ENCODE measurements around the gene FRMD6. TPM values are rescaled to one million over a fixed set of nuclear protein-coding genes. Genes with fewer than 3 reads are reported as not detected.

The FRMD6 gene
- polyA plus RNA-seq, 1 donor from 2014 or later, result 2.4 TPM

- no peaks in the 10 kb centered on the region for H3K79me2 ChIP-seq (replicated peaks; ENCODE audit: insufficient read depth, low read length)
- no peaks in the 10 kb centered on the region for H3F3A ChIP-seq (ENCODE audit: insufficient read depth, low read length, poor library complexity, severe bottlenecking)
- no peak overlapping the region for H2AFZ ChIP-seq (ENCODE audit: low read depth, low read length)
- H3K27ac ChIP-seq (ENCODE audit: low read length), result no peak overlapping the region
- no peak overlapping the region for H3K9ac ChIP-seq (ENCODE audit: low read length)
- H4K20me1 ChIP-seq (ENCODE audit: insufficient read depth), result no peaks in the 10 kb centered on the region
- no peaks in the 10 kb centered on the region for H3K36me3 ChIP-seq (ENCODE audit: insufficient read depth, low read length)
- H3K9me3 ChIP-seq (ENCODE audit: low read length), result no peaks in the 10 kb centered on the region
- no peaks in the 10 kb centered on the region for H3K9me2 ChIP-seq (ENCODE audit: insufficient read depth, low read length)
- H3K4me2 ChIP-seq (ENCODE audit: low read length), result no peak overlapping the region
- no peaks in the 10 kb centered on the region for H3K27me3 ChIP-seq (ENCODE audit: insufficient read depth, low read depth, low read length)
- TF ChIP-seq SMC3 (conservative IDR thresholded peaks at IDR 0.05; ENCODE audit: poor library complexity), result no peak
- no peak for TF ChIP-seq EZH2 (IDR thresholded peaks at IDR 0.05; ENCODE audit: borderline replicate concordance, insufficient read depth, low read length, poor library complexity, severe bottlenecking)
- no peak for TF ChIP-seq REST (IDR thresholded peaks at IDR 0.05; ENCODE audit: borderline replicate concordance)
- no peak for TF ChIP-seq MXI1 (conservative IDR thresholded peaks at IDR 0.05; ENCODE audit: poor library complexity, severe bottlenecking)
- TF ChIP-seq RAD21 (conservative IDR thresholded peaks at IDR 0.05), result no peak
- no peak for TF ChIP-seq EP300 (conservative IDR thresholded peaks at IDR 0.05; ENCODE audit: poor library complexity, severe bottlenecking)
- TF ChIP-seq, protein P1, sequence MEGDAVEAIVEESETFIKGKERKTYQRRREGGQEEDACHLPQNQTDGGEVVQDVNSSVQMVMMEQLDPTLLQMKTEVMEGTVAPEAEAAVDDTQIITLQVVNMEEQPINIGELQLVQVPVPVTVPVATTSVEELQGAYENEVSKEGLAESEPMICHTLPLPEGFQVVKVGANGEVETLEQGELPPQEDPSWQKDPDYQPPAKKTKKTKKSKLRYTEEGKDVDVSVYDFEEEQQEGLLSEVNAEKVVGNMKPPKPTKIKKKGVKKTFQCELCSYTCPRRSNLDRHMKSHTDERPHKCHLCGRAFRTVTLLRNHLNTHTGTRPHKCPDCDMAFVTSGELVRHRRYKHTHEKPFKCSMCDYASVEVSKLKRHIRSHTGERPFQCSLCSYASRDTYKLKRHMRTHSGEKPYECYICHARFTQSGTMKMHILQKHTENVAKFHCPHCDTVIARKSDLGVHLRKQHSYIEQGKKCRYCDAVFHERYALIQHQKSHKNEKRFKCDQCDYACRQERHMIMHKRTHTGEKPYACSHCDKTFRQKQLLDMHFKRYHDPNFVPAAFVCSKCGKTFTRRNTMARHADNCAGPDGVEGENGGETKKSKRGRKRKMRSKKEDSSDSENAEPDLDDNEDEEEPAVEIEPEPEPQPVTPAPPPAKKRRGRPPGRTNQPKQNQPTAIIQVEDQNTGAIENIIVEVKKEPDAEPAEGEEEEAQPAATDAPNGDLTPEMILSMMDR (IDR thresholded peaks at IDR 0.05; ENCODE audit: poor library complexity, severe bottlenecking), result no peak
- TF ChIP-seq TAF1 (IDR thresholded peaks at IDR 0.05; ENCODE audit: low read depth), result no peak
- H3K4me3 ChIP-seq (ENCODE audit: low read length), result no peak overlapping the region
Observed at GRCh38 chr14:51605575-51605974, 46.1 kb upstream of the FRMD6 start.

GRCh38 chr14:51607711-51608110 lies 44.0 kb upstream of the FRMD6 start:
- no peaks in the 10 kb centered on the region for H4K20me1 ChIP-seq (ENCODE audit: insufficient read depth)
- no peak overlapping the region for H2AFZ ChIP-seq (ENCODE audit: low read depth, low read length)
- H3K9ac ChIP-seq (ENCODE audit: low read length), result no peak overlapping the region
- no peaks in the 10 kb centered on the region for H3K36me3 ChIP-seq (ENCODE audit: insufficient read depth, low read length)
- H3K4me2 ChIP-seq (ENCODE audit: low read length), result no peak overlapping the region
- H3F3A ChIP-seq (ENCODE audit: insufficient read depth, low read length, poor library complexity, severe bottlenecking), result no peaks in the 10 kb centered on the region
- H3K27me3 ChIP-seq (ENCODE audit: insufficient read depth, low read depth, low read length), result no peaks in the 10 kb centered on the region
- H3K4me3 ChIP-seq (ENCODE audit: low read length), result no peak overlapping the region
- no peaks in the 10 kb centered on the region for H3K9me2 ChIP-seq (ENCODE audit: insufficient read depth, low read length)
- H3K27ac ChIP-seq (ENCODE audit: low read length), result no peak overlapping the region
- no peak for TF ChIP-seq TAF1 (IDR thresholded peaks at IDR 0.05; ENCODE audit: low read depth)
- TF ChIP-seq REST (IDR thresholded peaks at IDR 0.05; ENCODE audit: borderline replicate concordance), result no peak
- no peak for TF ChIP-seq POLR2AphosphoS5 (IDR thresholded peaks at IDR 0.05)
- TF ChIP-seq RAD21 (conservative IDR thresholded peaks at IDR 0.05), result no peak
- TF ChIP-seq, protein P1 (IDR thresholded peaks at IDR 0.05; ENCODE audit: poor library complexity, severe bottlenecking), result no peak
- no peak for TF ChIP-seq EZH2 (IDR thresholded peaks at IDR 0.05; ENCODE audit: borderline replicate concordance, insufficient read depth, low read length, poor library complexity, severe bottlenecking)
- TF ChIP-seq EP300 (conservative IDR thresholded peaks at IDR 0.05; ENCODE audit: poor library complexity, severe bottlenecking), result no peak
- TF ChIP-seq MXI1 (conservative IDR thresholded peaks at IDR 0.05; ENCODE audit: poor library complexity, severe bottlenecking), result no peak
- TF ChIP-seq SMC3 (conservative IDR thresholded peaks at IDR 0.05; ENCODE audit: poor library complexity), result no peak
- H3K79me2 ChIP-seq (replicated peaks; ENCODE audit: insufficient read depth, low read length), result no peaks in the 10 kb centered on the region
- no peaks in the 10 kb centered on the region for H3K9me3 ChIP-seq (ENCODE audit: low read length)
